Globus pallidus (tissue), 1 donor: Measurements from ENCODE around the gene FNDC3B.

ENCODE experiments used
- DNase-seq: peaks from one replicate; pipeline ENCODE4 v3.0.0-alpha.2; 2015; ENCODE audit warnings: low spot score

FNDC3B gene

GRCh38 chr3:172054115-172054764 is 14.9 kb downstream of the FNDC3B start:
- DNase-seq: no peak

DNA sequence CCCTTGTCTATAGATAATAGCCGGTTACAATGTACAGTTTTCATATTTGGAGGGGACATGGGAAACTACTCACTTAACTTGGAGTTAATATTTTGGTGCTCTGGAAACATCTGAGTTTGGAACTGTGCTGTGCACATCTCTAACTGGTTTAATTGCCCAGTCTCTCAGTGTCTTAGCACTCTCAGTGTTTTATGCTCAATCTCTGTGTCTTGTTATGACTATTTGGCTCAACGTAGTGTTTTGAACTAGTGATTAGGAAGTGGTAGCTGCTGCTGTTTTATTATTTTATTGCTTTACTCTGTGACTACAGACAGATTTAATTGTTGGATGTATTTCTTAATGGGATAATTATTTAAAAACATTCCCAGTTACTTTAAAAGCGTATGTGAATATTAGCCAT is 17.0 kb downstream of the FNDC3B start:
- DNase-seq: no peak

GRCh38 chr3:172057059-172057458 is 17.7 kb downstream of the FNDC3B start:
- no peak for DNase-seq

DNA sequence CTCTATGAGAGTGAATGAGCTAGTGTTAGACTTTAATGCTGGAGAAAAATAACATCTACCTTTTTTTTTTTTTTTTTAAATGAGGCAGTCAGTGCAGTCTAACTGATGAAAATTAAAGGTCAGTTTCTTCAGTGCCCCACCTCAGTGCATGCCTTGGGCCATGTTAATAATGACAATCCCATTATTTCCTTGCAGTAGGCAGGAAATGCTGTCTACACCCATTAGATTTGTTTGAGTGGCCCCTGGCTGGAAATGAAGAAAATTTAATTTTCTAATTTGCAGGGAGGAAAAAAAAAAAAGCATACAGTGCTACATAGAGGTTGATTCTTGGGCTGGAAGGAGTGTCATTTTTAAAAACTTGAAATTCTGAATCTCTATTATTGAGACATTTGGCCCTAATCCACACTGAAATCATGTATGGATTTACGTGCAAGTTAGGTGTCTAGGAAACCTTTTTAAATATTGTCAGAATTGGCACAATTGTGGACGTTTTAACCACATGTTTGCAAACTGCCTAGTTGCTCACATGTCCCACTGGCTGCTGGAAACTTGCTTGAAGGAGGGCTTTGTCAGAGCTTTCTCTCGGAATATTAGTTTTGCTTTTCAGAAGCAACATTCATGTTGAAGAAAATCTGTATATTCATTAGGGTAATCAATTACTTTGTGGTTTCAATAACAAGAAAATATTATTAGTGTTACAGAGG is 18.4 kb downstream of the FNDC3B start:
- no peak for DNase-seq

DNA sequence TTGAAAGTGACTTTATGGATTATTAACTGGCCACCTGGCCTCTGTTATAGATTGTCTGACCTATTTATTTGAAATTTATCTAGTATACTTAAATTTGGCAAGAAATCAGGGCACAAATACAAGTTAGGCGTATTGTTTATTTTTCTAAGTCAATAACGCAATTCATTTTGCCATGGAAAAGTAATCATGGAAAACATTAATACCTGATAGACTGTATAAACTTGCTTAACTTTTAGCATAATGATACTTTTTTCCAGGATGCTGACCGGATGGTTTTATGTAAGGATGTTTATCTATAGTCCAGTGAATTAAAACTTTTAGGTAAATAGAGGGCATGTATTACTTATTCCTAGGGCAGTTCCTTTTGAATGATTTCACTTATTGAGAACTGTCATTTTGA is 20.2 kb downstream of the FNDC3B start:
- no peak for DNase-seq

- DNase-seq: no peak
These were observed 20.9 kb downstream of the FNDC3B start for GRCh38 chr3:172060234-172060633.

- DNase-seq: peak; percentile 36
These were observed 22.4 kb downstream of the FNDC3B start for GRCh38 chr3:172061724-172062184.

- DNase-seq: no peak
These were observed 23.4 kb downstream of the FNDC3B start for GRCh38 chr3:172062761-172063160.

DNA sequence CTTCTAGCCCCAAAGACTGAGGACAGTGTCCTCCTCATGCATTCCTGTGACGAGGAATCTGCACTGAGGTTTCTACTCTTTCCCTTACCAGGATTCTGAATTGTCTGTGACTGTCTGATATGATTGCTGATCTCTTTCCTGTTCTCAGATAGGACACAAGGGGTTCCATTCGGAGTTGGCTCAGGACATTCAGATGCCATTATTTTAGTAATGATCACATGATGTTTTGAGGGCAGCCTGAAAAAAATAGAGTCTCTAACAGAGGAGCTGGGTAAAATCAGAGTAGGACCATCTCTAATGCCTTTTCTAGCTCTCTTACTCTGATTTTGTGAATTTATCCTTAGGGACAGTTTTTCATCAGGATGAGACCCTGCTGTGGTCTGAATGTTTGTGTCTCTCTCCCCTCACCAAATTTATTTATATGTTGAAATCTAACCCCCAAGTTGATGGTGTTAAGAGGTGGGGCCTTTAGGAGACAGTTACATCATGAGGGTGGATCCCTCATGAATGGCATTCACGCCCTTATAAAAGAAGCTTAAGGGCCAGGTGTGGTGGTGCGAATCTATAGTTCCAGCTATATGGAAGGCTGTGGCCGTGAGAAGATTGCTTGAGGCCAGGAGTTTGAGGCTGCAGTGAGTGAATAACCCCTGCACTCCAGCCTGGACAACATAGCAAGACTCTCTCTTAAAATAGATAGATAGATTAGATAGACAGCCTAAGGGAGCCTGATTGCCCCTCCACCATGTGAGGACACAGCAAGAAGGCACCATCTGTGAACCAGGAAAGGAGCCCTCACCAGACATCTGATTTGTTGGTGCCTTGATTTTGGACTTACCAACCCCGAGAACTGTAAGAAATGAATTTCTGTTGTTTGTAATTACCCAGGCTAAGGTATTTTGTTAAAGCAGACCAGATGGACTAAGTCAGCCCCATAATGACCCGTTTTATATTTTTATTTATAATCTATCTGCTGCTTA is 24.4 kb downstream of the FNDC3B start:
- no peak for DNase-seq

DNA sequence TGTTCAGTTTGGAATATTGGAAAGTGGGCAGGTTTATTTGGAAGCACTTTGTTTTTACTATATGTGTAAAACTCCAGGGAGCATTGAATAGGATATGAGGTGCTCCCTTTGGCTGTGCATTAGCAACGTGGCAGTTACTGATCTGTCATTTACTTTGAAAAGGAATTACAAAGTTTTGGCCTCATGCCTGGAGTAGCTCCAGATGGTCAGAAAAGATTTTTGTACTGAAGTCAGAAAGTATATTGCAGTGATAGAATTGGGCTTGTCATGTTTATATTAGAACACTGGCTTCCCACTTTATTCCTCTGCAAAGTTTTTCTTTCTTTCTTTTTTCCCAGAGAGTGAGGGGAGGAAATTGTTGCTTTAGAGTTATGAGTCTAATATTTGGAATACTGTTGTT is 26.1 kb downstream of the FNDC3B start:
- DNase-seq: no peak

GRCh38 chr3:172065967-172066762 is 26.8 kb downstream of the FNDC3B start:
- no peak for DNase-seq

DNA sequence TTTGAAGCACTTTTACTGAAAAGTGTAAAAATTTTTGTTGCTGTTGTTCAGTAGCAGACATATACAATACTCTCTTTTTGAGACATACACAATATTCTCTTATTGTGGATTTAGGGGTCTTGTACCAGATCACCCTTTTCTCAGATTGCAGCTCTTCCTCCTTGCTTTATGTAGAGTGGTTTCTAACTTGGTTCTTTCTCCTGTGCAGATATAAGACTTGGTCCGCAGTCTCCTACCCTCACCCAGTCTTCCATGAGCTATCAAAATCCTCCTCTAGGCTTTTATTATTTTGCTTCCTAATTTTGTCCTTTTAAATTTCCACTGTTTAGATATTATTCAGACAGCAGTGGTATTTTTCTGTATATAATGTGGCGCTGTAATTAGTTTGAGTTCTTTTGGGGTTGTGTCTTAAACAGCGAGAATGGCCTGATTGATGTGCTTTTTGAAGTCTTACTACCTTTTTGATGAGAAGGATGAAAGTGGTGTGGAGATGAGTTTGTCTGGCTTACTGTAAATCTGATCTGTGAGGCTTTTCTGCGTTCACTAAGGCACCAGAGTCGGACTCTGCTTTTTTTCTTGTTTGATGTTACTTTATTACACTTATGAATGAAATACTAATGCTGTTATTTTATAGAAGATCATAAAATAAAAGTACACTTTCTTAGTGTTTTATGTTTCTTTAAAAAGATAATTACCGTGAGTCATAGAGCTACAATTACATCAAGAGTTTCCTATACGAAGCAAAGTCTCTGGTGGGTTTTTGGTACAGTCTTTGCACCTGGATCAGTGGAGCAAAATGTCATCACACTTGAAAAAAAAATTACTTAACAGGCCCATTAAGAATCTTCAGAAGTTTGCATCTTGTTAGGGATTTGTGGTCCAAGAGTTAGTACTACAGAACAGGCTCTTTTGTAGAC is 27.8 kb downstream of the FNDC3B start:
- no peak for DNase-seq

DNA sequence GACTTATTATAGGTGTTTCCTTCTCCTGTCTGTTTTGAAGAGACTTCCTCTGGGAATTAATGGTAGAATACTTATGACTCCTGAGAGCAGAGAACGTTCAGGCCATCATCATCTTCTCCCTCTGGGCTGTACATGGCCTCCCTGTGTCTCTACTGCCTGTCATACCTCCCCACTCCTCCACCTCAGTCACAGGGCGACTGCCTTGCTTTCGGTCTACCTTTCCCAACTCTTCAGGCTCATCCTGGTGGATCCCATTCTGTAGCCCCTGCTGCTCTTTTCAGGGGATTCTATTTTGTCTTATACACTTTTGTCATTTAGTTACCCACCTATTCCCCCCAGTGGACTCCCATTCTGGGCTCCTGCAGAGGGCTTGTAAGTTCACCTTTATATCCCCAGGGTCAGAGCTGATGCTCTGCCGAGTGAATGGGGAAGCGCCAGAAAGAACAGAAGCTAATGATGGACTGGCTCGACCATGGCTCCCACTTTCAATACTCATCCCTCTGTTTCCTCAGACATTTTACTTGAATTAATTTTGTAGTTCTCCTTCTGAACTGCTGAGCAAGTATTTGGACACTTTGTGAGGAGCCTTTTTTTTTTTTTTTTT is 28.6 kb downstream of the FNDC3B start:
- DNase-seq: no peak

DNA sequence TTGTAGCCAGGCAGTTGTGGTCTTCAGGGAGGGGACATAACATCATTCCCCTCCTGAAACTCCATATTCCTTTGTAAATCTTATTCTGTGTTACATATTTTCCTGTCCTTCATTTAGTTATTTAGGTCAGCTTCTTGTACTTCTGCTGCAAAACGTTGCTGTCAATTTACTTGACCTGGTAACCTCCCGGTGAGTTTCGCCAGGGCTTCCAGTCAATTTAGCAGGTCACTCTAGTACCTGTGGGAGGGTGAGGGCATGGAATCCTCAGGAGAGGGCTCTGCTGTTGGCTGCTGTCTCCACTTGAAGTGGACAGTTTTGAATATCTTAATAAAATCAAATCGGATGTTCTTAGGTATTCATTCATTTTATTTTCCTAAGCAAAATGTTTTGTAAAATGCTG is 29.6 kb downstream of the FNDC3B start:
- DNase-seq: no peak

DNA sequence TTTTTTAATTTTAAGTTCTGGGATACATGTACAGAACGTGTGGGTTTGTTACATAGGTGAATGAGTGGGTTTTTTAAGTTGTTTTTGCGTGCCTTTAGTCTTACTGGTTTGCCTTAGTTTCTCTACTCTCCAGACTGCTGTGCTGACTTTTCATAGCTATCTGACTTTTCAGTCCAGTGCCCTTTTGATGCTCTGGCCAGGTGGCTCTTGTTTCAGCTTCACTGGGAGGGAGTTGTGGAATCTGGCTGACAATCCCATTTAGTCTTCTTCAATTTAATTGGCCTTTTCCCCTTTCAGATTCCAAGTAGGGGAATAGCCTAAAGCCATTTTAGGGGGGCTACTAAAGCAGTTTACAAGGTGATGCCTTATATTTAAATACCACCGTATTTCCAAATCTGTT is 30.1 kb downstream of the FNDC3B start:
- no peak for DNase-seq

DNA sequence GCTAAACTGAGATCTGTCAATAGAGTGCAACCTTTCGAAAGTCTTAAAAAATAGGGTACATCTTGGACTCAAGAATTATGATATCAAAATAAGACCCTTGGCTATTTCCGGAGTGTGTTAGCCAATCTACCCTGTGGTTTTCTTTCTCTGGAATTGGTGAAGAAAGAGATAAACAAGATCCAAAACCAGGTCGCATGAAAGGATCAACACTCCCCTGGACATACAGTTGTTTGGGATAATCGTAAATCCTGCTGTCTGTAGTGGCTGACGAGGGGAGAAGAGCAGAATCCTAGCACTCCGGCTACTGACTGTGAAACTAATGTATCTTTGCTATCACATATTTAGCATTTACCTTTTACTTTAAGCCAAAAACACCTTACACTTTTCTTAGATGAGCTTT is 30.9 kb downstream of the FNDC3B start:
- no peak for DNase-seq

DNA sequence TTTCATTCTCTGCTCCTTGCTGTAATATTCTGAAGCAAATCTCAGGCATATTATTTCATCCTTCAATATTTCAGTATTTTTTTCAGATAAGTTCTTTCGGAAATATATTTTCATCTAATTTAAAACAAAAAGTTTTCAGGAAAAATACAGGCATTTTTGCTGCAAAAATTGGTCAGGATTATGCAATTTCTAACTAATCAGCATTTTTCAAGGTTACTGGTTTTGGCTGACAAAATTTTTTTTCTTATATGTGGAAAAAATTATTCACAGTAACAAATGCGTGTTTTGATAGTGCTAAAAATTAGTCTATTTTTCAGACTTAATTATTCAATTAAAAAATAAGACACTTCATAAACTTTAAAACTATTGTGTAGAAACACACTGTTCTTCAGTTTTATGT is 31.4 kb downstream of the FNDC3B start:
- no peak for DNase-seq

- no peak for DNase-seq
These were observed 32.5 kb downstream of the FNDC3B start for GRCh38 chr3:172071780-172072330.

GRCh38 chr3:172072543-172072942 is 33.2 kb downstream of the FNDC3B start:
- DNase-seq: no peak
